HepG2 (cell line): Measurements from ENCODE around the gene TAF9B. TPM values are rescaled to one million over a fixed set of nuclear protein-coding genes. Genes with fewer than 3 reads are reported as not detected.

ENCODE experiments used
- CBX2 ChIP-seq, 2 experiments: fragments of 200-600 bp in 1 of 2; sonication (generic); formaldehyde crosslinking in 1 of 2; IDR thresholded peaks; 2 replicates each; pipeline versions ENCODE4 v1.7.0 to v1.8.1; 2018 to 2022; ENCODE audit warnings: low read depth in 2 of 2, low read length in 1 of 2, mild to moderate bottlenecking in 1 of 2, missing genetic modification reagents in 1 of 2
- CEBPB ChIP-seq: IDR thresholded peaks from 2 replicates; pipeline ENCODE4 v1.6.1; 2011; ENCODE audit warnings: low read depth, low read length, improper control_type of control experiment, borderline replicate concordance
- FOXK1 ChIP-seq: sonication (generic); formaldehyde crosslinking; IDR thresholded peaks from 2 replicates; pipeline ENCODE4 v1.4.0; 2020; ENCODE audit warnings: low read depth, missing genetic modification reagents, borderline replicate concordance
- HIVEP1 ChIP-seq: sonication (generic); formaldehyde crosslinking; IDR thresholded peaks from 2 replicates; pipeline ENCODE4 v1.4.0; 2020; ENCODE audit warnings: mild to moderate bottlenecking, missing genetic modification reagents
- MYC ChIP-seq: sonication (generic); formaldehyde crosslinking; IDR thresholded peaks from 2 replicates; pipeline ENCODE4 v1.9.0; 2021; ENCODE audit warnings: missing genetic modification reagents, borderline replicate concordance
- NFRKB ChIP-seq: fragments of 450-650 bp; IDR thresholded peaks from 2 replicates; pipeline ENCODE4 v1.6.1; 2017
- TFDP2 ChIP-seq: sonication (generic); formaldehyde crosslinking; IDR thresholded peaks from 2 replicates; pipeline ENCODE4 v1.4.0; 2020; ENCODE audit warnings: missing genetic modification reagents
- ZHX1 ChIP-seq: sonication (generic); formaldehyde crosslinking; IDR thresholded peaks from 2 replicates; pipeline ENCODE4 v1.8.1; 2022; ENCODE audit warnings: low read depth, mild to moderate bottlenecking, missing genetic modification reagents
- ZMYM4 ChIP-seq: sonication (generic); formaldehyde crosslinking; IDR thresholded peaks from 2 replicates; pipeline ENCODE4 v1.8.1; 2023; ENCODE audit warnings: mild to moderate bottlenecking, missing genetic modification reagents
- ZNF337 ChIP-seq: sonication (generic); formaldehyde crosslinking; IDR thresholded peaks from 2 replicates; pipeline ENCODE4 v1.5.1; 2020; ENCODE audit warnings: missing genetic modification reagents, low read depth, mild to moderate bottlenecking, borderline replicate concordance
- ZNF691 ChIP-seq: sonication (generic); formaldehyde crosslinking; IDR thresholded peaks from 2 replicates; pipeline ENCODE4 v1.4.0; 2020; ENCODE audit warnings: missing genetic modification reagents, low read depth, mild to moderate bottlenecking, borderline replicate concordance
- ZNF709 ChIP-seq: sonication (generic); formaldehyde crosslinking; IDR thresholded peaks from 2 replicates; pipeline ENCODE4 v1.5.0; 2020; ENCODE audit warnings: mild to moderate bottlenecking, missing genetic modification reagents
- polyA plus RNA-seq, 8 experiments: library from polyadenylated mRNA; depleted of rRNA in 3 of 8; stranded (reverse) in 7 of 8; unstranded in 1 of 8; fragments of >200 nt; fragmentation: Illumina TruSeq in 4 of 8; extraction: Trizol in 4 of 8; gene quantifications; 2 replicates each; pipeline versions ENCODE4 v1.2.1 to v1.2.3, GENCODE V29; 2011 to 2016; ENCODE audit warnings: low read depth in 4 of 8, missing spikeins in 1 of 8, mixed read lengths in 1 of 8; ENCODE audit not compliant: insufficient read depth in 1 of 8
- total RNA-seq, 5 experiments: library from RNA; depleted of rRNA; stranded (reverse); fragments of >200 nt; fragmentation: Illumina TruSeq; extraction: Trizol; gene quantifications; 2 replicates each; pipeline ENCODE4 v1.2.3, GENCODE V29; 2016; ENCODE audit warnings: low read depth in 1 of 5
- TF ChIP-seq, protein P1 (sequence below): sonication (generic); formaldehyde crosslinking; IDR thresholded peaks from 2 replicates; pipeline ENCODE4 v1.5.0; 2020; ENCODE audit warnings: missing genetic modification reagents
- TF ChIP-seq, protein P2 (sequence below): sonication (generic); formaldehyde crosslinking; IDR thresholded peaks from 2 replicates; pipeline ENCODE4 v1.8.0; 2022; ENCODE audit warnings: mild to moderate bottlenecking, missing genetic modification reagents

The TAF9B gene
- total and polyA plus RNA-seq, 2 of the 13 experiments (the other 11 are each of a cell fraction or from before 2014, with no cell fraction given), result 10.8 to 15.2 TPM

GRCh38 chrX:78139160-78140123, at the start of gene TAF9B (continued):
- TF ChIP-seq NFRKB (no peak), ZNF337 (CRISPR knock-in tag) (no peak), ZNF709 (CRISPR knock-in tag) (no peak), CEBPB (no peak), ZHX1 (CRISPR knock-in tag) (no peak), ZNF691 (no peak), TFDP2 (CRISPR knock-in tag) (peak; percentile 66), ZMYM4 (0 out of 2 replicates have a peak, but pooled peaks have one; percentile 29), CBX2 (IDR thresholded peaks at IDR 0.05; ENCODE audit: low read depth, low read length) (no peak), CBX2 (CRISPR knock-in tag; IDR thresholded peaks at IDR 0.05; ENCODE audit: low read depth) (no peak), HIVEP1 (CRISPR knock-in tag) (0 out of 2 replicates have a peak, but pooled peaks have one; percentile 21), FOXK1 (CRISPR knock-in tag) (no peak), MYC (CRISPR knock-in tag) (0 out of 2 replicates have a peak, but pooled peaks have one; percentile 3)
- TF ChIP-seq, protein P1, sequence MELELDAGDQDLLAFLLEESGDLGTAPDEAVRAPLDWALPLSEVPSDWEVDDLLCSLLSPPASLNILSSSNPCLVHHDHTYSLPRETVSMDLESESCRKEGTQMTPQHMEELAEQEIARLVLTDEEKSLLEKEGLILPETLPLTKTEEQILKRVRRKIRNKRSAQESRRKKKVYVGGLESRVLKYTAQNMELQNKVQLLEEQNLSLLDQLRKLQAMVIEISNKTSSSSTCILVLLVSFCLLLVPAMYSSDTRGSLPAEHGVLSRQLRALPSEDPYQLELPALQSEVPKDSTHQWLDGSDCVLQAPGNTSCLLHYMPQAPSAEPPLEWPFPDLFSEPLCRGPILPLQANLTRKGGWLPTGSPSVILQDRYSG (CRISPR knock-in tag), result no peak
- TF ChIP-seq, protein P2, sequence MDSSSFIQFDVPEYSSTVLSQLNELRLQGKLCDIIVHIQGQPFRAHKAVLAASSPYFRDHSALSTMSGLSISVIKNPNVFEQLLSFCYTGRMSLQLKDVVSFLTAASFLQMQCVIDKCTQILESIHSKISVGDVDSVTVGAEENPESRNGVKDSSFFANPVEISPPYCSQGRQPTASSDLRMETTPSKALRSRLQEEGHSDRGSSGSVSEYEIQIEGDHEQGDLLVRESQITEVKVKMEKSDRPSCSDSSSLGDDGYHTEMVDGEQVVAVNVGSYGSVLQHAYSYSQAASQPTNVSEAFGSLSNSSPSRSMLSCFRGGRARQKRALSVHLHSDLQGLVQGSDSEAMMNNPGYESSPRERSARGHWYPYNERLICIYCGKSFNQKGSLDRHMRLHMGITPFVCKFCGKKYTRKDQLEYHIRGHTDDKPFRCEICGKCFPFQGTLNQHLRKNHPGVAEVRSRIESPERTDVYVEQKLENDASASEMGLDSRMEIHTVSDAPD (CRISPR knock-in tag), result no peak
